Measurements from ENCODE around the gene DOCK4.
"Not testable (repeated sequence)": the region's sequence is repeated elsewhere in the genome, so short reads cannot be mapped to it uniquely, and the experiment has no call there.

DOCK4 gene

GRCh38 chr7:112134039-112134438 is 72.2 kb downstream of the DOCK4 start:
- Histone ChIP-seq H3K9me3 (ENCODE audit: control insufficient read depth, insufficient read depth, low read length) (no peaks in the 10 kb centered on the region), H3K36me3 (ENCODE audit: insufficient read depth, low read length) (no peaks in the 10 kb centered on the region), H3K4me1 (ENCODE audit: insufficient read depth, low read length) (peaks cover 38% of the 10 kb centered on the region), H3K9ac (ENCODE audit: low read depth, low read length) (no peak overlapping the region)

- Histone ChIP-seq H3K4me1 (ENCODE audit: insufficient read depth, low read length) (peaks cover 41% of the 10 kb centered on the region), H3K36me3 (ENCODE audit: insufficient read depth, low read length) (no peaks in the 10 kb centered on the region), H3K9me3 (ENCODE audit: control insufficient read depth, insufficient read depth, low read length) (no peaks in the 10 kb centered on the region), H3K9ac (ENCODE audit: low read depth, low read length) (no peak overlapping the region)
Measured at GRCh38 chr7:112133328-112133727, 72.9 kb downstream of the DOCK4 start.

GRCh38 chr7:112132051-112132694 is 74.0 kb downstream of the DOCK4 start:
- Histone ChIP-seq H3K9me3 (ENCODE audit: control insufficient read depth, insufficient read depth, low read length) (no peaks in the 10 kb centered on the region), H3K4me1 (ENCODE audit: insufficient read depth, low read length) (peaks cover 38% of the 10 kb centered on the region), H3K36me3 (ENCODE audit: insufficient read depth, low read length) (no peaks in the 10 kb centered on the region), H3K9ac (ENCODE audit: low read depth, low read length) (no peak overlapping the region)

GRCh38 chr7:112130729-112131410 is 75.3 kb downstream of the DOCK4 start:
- Histone ChIP-seq H3K4me1 (ENCODE audit: insufficient read depth, low read length) (peaks cover 27% of the 10 kb centered on the region), H3K9me3 (ENCODE audit: control insufficient read depth, insufficient read depth, low read length) (no peaks in the 10 kb centered on the region), H3K36me3 (ENCODE audit: insufficient read depth, low read length) (no peaks in the 10 kb centered on the region), H3K9ac (ENCODE audit: low read depth, low read length) (no peak overlapping the region)

GRCh38 chr7:112129655-112130323 is 76.4 kb downstream of the DOCK4 start:
- no peak overlapping the region for H3K9ac ChIP-seq (ENCODE audit: low read depth, low read length)
- no peaks in the 10 kb centered on the region for H3K36me3 ChIP-seq (ENCODE audit: insufficient read depth, low read length)
- H3K9me3 ChIP-seq (ENCODE audit: control insufficient read depth, insufficient read depth, low read length) = no peaks in the 10 kb centered on the region
- H3K4me1 ChIP-seq (ENCODE audit: insufficient read depth, low read length) = peaks cover 27% of the 10 kb centered on the region

- H3K9ac ChIP-seq (ENCODE audit: low read depth, low read length); H3K36me3 ChIP-seq (ENCODE audit: insufficient read depth, low read length); H3K9me3 ChIP-seq (ENCODE audit: control insufficient read depth, insufficient read depth, low read length): not testable (repeated sequence)
- H3K4me1 ChIP-seq (ENCODE audit: insufficient read depth, low read length) = peaks cover 27% of the 10 kb centered on the region
Measured at GRCh38 chr7:112128461-112129425, 77.5 kb downstream of the DOCK4 start.

- H3K4me1 ChIP-seq (ENCODE audit: insufficient read depth, low read length) = peaks cover 27% of the 10 kb centered on the region
- H3K36me3 ChIP-seq (ENCODE audit: insufficient read depth, low read length); H3K9ac ChIP-seq (ENCODE audit: low read depth, low read length); H3K9me3 ChIP-seq (ENCODE audit: control insufficient read depth, insufficient read depth, low read length): not testable (repeated sequence)
Measured at GRCh38 chr7:112128041-112128440, 78.2 kb downstream of the DOCK4 start.

GRCh38 chr7:112125250-112125649 is 80.9 kb downstream of the DOCK4 start:
- Histone ChIP-seq H3K9ac (ENCODE audit: low read depth, low read length) (no peak overlapping the region), H3K36me3 (ENCODE audit: insufficient read depth, low read length) (no peaks in the 10 kb centered on the region), H3K9me3 (ENCODE audit: control insufficient read depth, insufficient read depth, low read length) (no peaks in the 10 kb centered on the region), H3K4me1 (ENCODE audit: insufficient read depth, low read length) (peaks cover 15% of the 10 kb centered on the region)

- Histone ChIP-seq H3K9ac (ENCODE audit: low read depth, low read length) (no peak overlapping the region), H3K4me1 (ENCODE audit: insufficient read depth, low read length) (peaks cover 5% of the 10 kb centered on the region), H3K9me3 (ENCODE audit: control insufficient read depth, insufficient read depth, low read length) (no peaks in the 10 kb centered on the region), H3K36me3 (ENCODE audit: insufficient read depth, low read length) (no peaks in the 10 kb centered on the region)
Measured at GRCh38 chr7:112124061-112124766, 82.0 kb downstream of the DOCK4 start.

- H3K9me3 ChIP-seq (ENCODE audit: control insufficient read depth, insufficient read depth, low read length) = no peaks in the 10 kb centered on the region
- H3K36me3 ChIP-seq (ENCODE audit: insufficient read depth, low read length) = no peaks in the 10 kb centered on the region
- H3K4me1 ChIP-seq (ENCODE audit: insufficient read depth, low read length) = no peaks in the 10 kb centered on the region
- no peak overlapping the region for H3K9ac ChIP-seq (ENCODE audit: low read depth, low read length)
Measured at GRCh38 chr7:112122798-112123197, 83.4 kb downstream of the DOCK4 start.

- H3K4me1 ChIP-seq (ENCODE audit: insufficient read depth, low read length) = no peaks in the 10 kb centered on the region
- no peak overlapping the region for H3K9ac ChIP-seq (ENCODE audit: low read depth, low read length)
- no peaks in the 10 kb centered on the region for H3K9me3 ChIP-seq (ENCODE audit: control insufficient read depth, insufficient read depth, low read length)
- H3K36me3 ChIP-seq (ENCODE audit: insufficient read depth, low read length) = no peaks in the 10 kb centered on the region
Measured at GRCh38 chr7:112122144-112122543, 84.1 kb downstream of the DOCK4 start.

GRCh38 chr7:112121318-112121717 is 84.9 kb downstream of the DOCK4 start:
- no peaks in the 10 kb centered on the region for H3K4me1 ChIP-seq (ENCODE audit: insufficient read depth, low read length)
- H3K9me3 ChIP-seq (ENCODE audit: control insufficient read depth, insufficient read depth, low read length) = no peaks in the 10 kb centered on the region
- no peaks in the 10 kb centered on the region for H3K36me3 ChIP-seq (ENCODE audit: insufficient read depth, low read length)
- H3K9ac ChIP-seq (ENCODE audit: low read depth, low read length) = no peak overlapping the region

- Histone ChIP-seq H3K9me3 (ENCODE audit: control insufficient read depth, insufficient read depth, low read length) (no peaks in the 10 kb centered on the region), H3K9ac (ENCODE audit: low read depth, low read length) (no peak overlapping the region), H3K4me1 (ENCODE audit: insufficient read depth, low read length) (no peaks in the 10 kb centered on the region), H3K36me3 (ENCODE audit: insufficient read depth, low read length) (no peaks in the 10 kb centered on the region)
Measured at GRCh38 chr7:112120696-112121217, 85.4 kb downstream of the DOCK4 start.

Measured in ES-I3 (cell line).